Activated T-helper 9 cell treated with anti-CD3 and anti-CD28 coated beads, Interleukin-2, amount 50 U/mL, for 16 hours (primary cell): ENCODE measurements around the gene CEP57L1.
"Not testable (repeated sequence)": the region's sequence is repeated elsewhere in the genome, so short reads cannot be mapped to it uniquely, and the experiment has no call there.

Experiments used
- DNase-seq: peaks from one replicate; pipeline ENCODE4 v3.0.0-alpha.2; 2020; ENCODE audit warnings: low read depth

The CEP57L1 gene

DNA sequence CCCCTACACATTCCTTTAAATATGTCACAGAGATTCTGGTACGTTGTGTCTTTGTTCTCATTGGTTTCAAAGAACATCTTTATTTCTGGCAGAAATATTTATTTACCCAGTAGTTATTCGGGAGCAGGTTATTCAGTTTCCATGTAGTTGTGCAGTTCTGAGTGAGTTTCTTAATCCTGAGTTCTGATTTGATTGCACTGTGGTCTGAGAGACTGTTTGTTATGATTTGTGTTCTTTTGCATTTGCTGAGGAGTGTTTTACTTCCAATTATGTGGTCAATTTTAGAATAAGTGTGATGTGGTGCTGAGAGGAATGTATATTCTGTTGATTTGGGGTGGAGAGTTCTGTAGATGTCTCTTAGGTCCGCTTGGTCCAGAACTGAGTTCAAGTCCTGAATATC is 17.4 kb downstream of the CEP57L1 start:
- not testable (repeated sequence) for DNase-seq

DNA sequence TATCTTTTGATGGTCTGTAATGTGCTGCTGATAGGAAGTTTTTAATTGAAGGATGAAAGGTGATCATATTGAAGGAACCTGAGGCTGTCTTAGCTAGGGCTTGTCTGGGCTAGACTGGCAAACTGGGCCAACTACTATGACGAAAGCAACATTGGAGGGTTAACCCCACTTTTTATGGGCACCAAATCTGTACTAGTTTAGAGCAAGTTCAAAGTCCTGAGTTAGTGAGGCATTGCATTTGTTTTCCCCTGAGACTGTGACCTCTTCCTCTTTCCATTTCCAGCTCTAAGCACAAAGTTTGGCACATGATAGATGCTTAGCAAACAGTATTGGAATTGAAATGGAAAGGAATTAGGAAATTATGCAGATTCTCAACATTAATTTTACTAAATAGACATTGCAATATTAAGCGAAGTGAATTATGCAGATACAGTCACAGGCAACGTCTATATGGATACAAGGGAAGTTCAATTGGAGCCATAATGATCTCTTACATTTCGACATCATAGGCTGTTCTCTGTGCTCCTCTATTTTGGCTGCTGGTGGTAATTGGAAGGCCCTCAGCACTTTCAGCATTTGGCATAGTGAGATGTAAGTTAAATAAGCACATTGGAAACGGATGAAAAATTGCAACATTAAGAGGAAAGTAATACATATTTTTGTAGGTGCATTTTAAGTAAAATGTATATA is 22.2 kb downstream of the CEP57L1 start:
- no peak for DNase-seq

DNA sequence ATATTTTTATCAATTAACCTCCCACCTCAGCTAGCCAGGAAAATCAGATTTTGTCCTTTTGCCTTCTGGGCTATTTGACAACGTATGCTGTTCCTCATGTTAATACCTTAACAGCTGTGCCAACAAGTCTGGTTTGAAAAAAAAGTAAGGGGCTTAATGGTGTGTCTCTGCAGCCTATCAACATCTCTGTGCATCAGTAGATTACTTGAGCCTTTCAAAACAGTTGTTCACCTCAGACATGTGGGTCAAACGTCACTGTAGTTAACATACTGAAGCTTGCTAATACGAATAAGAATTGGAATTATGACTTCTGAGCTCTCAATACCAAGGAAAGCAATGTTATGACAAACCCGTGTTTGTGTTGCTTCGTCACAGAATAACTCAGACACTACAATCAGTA is 23.0 kb downstream of the CEP57L1 start:
- DNase-seq = no peak

DNA sequence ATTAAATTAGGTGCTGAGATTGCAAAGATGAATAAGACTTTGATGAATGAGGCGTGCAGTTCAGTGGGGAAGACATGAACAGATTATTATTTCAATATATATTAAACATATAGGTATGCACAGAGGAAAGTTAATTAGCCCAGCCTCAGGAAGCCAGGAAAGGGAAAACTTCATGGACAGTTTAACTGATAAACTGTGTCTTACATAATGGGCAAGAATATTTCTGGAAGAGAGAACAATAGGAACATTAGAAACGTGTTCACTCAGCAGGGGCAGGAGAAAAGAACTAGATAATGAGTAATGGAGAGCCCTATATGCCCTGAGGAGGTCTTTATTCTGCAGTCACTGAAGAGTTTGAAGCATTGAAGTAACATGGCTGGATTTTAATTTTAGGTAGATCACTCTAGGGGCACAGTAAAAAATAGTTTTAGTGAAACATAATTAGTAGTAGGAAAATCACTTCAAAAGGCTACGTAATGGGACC is 23.6 kb downstream of the CEP57L1 start:
- no peak for DNase-seq

DNA sequence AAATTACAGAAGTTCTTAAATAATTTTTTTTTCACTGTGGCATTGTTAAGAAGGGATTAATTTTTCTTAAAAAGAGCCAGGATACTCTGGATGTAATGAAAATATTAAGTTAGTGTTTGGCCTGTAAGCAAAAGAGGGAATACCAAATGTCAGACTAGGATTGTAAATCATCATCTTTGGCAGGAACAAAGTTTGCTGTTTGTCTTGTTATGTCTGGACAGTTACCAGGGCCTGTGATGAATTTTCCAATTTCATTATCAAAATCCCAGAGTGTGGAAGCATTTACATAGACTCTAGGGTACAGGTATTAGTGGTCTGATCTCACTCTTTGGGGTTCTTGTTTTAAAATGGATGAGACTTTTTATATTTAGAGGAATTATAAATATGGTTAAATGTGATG is 26.1 kb downstream of the CEP57L1 start:
- no peak for DNase-seq

DNA sequence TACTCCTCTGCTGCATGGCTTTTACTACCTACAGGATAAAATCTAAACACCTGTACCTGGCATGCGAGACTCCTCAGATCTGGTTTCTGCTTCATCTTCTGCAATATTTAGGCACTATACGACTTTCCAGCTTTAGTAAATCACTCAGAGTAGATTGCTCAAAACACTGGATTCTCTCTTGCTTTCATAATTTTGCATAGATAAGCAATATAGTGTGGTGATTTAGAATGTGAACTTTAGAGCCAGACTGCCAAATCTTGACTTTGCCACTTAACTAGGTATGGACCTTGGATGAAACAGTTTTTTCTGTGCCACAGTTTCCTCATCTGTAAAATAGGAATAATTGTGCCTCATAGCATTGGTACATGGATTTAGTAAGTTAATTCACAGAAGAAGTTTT is 28.9 kb downstream of the CEP57L1 start:
- DNase-seq = no peak

DNA sequence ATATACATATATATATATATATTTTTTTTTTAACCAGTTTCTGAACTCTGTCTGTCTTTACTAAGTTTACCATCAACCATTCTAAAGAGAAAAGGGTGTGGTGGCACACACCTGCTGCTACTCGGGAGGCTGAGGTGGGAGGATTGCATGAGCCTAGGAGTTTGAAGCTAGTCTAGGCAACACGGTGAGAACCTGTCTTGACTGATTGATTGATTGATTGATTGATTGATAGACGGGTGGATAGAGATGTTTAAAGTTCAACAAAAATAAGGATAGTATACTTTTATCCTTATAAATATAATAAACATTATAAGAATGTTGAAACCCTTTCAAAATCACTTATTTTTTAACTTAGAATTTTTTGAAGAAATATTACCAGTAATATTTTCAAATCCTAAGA is 30.2 kb downstream of the CEP57L1 start:
- DNase-seq = no peak

DNA sequence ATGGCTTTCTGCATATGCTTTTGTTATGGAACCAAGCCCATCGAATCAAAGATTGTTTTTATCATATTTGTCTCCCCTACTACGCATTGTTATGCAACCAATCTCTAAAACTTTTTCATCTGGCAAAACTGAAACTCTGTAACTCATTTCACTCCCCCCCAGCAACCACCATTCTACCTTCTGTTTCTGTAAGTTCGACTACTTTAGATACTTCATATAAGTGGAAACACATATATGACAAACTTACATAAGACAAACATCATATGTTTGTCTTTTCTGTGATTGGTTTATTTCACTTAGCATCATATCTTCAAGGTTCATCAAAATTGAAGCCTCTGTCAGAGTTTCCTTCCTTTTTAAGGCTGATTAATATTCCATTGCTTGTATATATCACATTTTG is 34.8 kb downstream of the CEP57L1 start:
- DNase-seq = no peak

DNA sequence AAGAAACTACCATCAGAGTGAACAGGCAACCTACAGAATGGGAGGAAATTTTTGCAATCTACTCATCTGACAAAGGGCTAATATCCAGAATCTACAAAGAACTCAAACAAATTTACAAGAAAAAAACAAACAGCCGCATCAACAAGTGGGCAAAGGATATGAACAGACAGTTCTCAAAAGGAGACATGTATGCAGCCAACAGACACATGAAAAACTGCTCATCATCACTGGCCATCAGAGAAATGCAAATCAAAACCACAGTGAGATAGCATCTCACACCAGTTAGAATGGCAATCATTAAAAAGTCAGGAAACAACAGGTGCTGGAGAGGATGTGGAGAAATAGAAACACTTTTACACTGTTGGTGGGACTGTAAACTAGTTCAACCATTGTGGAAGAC is 40.3 kb downstream of the CEP57L1 start:
- DNase-seq = not testable (repeated sequence)

DNA sequence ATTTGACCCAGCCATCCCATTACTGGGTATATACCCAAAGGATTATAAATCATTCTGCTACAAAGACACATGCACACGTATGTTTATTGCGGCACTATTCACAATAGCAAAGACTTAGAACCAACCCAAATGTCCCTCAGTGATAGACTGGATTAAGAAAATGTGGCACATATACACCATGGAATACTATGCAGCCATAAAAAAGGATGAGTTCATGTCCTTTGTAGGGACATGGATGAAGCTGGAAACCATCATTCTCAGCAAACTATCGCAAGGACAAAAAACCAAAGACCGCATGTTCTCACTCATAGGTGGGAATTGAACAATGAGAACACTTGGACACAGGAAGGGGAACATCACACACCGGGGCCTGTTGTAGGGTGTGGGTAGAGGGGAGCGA is 40.7 kb downstream of the CEP57L1 start:
- not testable (repeated sequence) for DNase-seq

DNA sequence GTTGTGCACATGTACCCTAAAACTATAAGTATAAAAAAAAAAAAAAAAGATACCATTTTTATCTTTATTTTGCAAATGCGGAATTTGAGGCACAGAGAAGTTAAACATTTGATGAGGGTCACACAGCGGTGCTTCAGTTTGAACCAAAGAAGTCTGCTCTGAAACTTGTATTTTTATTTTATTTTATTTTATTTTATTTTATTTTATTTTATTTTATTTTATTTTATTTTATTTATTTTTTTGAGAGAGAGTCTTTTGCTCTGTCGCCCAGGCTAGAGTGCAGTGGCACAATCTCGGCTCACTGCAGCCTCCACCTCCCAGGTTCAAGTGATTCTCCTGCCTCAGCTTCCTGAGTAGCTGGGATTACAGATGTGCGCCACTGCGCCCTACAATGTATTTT is 41.2 kb downstream of the CEP57L1 start:
- not testable (repeated sequence) for DNase-seq

DNA sequence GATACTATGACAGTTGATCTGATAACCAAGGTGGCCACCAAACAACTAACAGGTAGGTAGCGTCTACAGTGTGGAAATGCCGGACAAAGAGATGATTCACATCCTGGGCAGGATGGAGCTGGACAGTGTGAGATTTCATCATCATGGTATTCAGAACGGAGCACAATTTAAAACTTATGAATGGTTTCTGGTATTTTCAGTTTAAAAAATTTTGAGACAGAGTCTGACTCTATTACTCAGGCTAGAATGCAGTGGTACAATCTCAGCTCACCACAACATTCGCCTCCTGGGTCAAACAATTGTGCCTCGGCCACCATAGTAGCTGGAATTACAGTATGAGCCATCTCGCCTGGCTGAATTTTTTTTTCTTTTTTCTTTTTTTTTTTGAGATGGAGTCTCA is 43.8 kb downstream of the CEP57L1 start:
- no peak for DNase-seq

DNA sequence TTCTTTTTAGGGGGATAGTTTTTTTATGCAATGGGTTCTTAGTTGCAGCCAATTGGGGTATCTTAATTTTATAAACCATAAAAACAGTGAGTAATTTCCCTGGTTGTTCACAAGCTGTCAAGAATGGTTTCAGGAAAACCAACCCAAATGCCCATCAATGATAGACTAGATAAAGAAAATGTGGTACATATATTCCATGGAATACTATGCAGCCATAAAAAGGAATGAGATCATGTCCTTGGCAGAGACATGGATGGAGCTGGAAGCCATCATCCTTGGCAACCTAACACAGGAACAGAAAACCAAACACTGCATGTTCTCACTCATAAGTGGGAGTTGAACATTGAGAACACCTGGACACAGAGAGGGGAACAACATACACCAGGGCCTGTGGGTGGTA is 46.8 kb downstream of the CEP57L1 start:
- not testable (repeated sequence) for DNase-seq

DNA sequence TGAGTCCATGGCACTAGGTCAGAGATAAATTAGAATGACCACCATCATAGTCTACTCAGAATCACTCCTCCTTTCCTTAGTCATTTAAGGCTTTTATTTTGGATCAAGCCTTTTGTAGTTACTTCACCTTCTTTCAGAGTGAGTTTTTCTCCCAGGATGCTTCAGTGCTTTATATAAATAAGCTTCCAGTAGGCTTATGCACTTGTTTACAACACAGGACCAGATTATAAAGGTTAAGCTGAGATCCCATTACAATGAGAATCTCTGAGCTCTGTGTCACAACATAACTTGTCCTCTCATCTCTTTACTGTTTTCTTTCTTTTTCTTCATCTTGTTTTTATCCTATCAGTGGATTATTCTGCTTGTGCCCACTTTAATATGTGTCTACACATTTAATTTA is 47.9 kb downstream of the CEP57L1 start:
- DNase-seq = no peak

DNA sequence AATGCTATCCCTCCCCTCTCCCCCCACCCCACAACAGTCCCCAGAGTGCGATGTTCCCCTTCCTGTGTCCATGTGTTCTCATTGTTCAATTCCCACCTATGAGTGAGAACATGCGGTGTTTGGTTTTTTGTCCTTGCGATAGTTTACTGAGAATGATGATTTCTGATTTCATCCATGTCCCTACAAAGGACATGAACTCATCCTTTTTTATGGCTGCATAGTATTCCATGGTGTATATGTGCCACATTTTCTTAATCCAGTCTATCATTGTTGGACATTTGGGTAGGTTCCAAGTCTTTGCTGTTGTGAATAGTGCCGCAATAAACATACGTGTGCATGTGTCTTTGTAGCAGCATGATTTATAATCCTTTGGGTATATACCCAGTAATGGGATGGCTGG is 52.9 kb downstream of the CEP57L1 start:
- not testable (repeated sequence) for DNase-seq

DNA sequence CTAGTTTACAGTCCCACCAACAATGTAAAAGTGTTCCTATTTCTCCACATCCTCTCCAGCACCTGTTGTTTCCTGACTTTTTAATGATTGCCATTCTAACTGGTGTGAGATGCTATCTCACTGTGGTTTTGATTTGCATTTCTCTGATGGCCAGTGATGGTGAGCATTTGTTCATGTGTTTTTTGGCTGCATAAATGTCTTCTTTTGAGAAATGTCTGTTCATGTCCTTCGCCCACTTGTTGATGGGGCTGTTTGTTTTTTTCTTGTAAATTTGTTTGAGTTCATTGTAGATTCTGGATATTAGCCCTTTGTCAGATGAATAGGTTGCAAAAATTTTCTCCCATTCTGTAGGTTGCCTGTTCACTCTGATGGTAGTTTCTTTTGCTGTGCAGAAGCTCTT is 53.4 kb downstream of the CEP57L1 start:
- DNase-seq = not testable (repeated sequence)

DNA sequence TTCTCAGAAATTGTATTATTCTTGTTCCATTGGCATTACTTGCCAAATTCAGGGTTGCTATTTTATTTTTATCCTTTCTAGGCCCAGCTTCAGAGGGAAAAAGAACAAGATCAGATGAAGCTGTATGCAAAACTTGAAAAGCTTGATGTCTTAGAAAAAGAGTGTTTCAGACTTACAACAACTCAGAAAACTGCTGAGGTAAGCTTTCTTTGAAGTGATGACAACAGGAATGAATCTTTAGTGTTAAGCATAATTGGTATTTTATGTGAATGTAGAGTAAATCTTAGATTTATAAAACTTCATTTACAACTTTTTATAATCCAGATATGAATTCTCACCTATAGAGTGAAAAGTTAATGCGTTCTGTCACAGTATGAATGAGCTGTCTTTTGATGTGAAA is 58.4 kb downstream of the CEP57L1 start:
- no peak for DNase-seq

DNA sequence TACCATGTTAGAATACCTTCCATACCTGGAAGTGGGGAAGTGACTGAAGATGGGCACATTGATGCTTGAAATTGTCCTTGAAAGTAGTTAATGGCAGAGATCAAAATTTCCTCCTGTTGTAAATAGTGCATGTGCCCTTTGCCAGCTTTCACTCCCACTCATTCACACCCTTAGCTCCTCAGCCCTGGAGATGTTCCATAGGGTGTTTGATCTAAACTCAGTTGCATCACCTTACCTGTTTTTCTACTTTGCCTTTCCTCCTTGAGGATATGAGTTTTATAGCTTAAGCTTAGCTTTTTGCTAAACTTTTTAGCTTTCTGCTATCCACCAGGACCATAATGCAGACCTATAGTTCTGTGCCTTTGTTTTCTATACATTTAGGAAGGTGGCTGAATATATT is 69.0 kb downstream of the CEP57L1 start:
- no peak for DNase-seq

DNA sequence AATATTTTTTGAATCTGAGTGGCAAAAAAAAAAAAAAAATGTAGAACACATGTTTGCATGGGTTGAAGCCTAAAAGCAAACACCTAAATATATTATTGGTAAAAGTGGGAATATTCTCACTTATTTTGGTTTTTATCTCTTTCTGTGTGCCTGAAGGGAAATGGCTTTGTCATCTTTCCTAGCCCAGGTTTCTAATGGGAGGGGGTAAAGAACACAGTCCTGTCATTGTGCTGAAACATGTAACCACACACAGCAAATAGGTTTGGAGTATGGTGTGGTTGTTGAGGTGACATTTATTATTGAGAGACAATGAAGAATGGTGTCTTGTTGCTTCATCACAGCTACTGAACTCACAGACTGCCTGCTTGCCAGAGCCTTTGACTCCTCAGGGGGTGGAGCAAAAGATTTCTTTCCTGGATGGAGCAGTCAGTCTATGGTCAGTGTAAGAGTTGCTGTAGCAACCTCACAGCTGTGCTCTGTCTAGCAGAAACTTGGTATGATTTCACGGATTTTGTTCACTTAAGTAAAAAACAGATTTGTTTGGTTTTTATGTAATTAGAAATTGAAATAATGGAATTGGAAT is 70.2 kb downstream of the CEP57L1 start:
- DNase-seq = no peak

DNA sequence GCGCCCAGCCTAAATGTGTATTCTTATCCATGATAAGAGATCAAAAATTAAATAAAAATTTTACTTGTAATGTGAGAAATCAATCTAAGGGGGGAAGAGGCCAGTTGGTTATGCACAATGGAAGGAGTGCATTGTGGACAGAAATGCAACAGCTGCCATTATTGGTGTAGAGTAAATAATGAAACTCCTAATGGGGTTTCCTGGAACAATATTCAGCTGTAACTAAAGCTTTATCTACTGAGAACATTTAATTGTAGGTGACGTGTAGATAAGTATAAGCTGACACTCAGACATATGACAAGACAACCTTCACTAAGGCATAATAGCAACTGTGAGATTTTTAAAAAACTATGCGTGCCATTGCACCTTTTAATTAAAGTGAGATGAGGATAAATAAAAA is 71.4 kb downstream of the CEP57L1 start:
- DNase-seq = no peak

DNA sequence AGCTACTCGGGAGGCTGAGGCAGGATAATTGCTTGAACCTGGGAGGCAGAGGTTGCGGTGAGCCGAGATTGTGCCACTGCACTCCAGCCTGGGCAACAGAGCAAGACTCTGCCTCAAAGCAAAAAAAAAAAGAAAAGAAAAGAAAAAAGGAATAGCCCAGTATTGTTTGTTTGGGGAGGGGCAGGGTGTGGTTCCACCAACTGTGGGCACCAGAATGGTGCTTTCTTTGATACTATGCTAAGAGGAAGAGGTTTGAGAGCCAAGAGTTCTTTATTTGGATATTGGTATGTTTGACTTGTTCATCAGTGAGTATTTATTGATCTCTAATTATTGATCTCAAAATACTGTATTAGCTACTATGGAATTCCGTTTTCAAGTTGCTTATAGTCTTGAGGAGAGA is 72.3 kb downstream of the CEP57L1 start:
- DNase-seq = no peak

DNA sequence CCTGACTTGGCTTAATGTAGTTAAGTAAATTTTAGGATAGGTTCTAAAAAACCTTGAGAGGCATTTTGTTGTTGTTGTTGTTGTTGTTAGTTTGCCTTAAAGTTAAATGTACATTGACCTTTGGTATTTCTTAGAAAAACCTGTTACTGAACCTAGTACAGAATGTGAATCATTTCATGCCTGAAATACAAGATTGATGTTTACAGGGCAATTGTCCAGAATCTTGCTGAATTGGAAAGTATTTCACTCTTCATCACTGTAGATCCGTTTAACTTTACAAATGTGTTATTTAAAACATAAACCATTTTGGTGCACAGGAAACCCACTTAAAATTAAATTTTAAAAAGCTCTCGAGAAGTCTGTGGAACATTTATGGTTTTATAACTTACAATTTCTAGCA is 75.0 kb downstream of the CEP57L1 start:
- DNase-seq = no peak

DNA sequence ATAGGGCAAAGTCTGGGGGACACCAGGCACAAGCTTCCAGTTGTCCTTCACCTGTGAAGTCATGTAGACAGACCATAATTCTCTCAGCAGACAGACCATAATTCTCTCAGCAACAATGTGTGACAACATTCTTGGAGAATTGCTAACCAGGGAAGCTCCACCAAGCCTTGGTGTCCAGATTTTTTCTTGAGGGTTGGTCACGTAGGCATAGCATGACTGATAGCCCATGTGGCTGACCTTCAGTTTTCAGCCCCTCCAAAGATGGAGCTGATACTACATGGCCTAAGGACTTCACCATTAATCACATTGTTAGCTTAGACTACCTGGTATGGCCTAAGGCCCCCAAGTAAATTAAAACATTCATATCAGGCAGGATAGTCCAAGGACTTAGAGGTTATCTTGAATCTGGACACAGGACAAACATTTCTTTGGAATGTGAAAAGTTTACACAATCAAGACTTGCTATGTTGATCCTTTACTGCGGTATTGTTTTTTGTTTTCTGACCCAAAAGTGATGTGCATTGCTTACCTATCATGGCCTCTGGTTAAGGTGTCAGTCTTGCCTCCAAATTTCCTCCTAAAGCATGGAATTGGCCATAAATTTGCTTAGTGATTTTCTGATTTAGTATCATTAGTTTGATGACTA is 76.9 kb downstream of the CEP57L1 start:
- no peak for DNase-seq

DNA sequence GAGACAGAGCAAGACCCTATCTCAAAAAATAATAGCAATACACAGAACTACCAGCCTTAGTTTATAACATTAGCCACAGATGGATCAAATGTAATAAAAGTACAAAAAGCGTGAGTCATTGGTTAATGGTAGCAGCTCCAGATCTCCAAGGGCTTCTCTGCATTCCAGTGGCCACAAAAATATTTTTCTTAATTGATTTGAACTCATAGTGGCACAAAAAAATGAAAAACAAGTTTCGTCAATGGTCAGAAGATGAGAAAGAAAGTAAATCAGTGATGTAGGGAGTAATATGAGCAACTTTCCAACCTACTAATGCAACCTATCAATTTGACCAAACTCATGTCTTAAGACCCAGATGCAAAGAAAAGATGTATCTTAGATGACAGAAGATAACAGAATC is 79.6 kb downstream of the CEP57L1 start:
- no peak for DNase-seq
